ENCODE results near the gene PTPRN2.

DNA sequence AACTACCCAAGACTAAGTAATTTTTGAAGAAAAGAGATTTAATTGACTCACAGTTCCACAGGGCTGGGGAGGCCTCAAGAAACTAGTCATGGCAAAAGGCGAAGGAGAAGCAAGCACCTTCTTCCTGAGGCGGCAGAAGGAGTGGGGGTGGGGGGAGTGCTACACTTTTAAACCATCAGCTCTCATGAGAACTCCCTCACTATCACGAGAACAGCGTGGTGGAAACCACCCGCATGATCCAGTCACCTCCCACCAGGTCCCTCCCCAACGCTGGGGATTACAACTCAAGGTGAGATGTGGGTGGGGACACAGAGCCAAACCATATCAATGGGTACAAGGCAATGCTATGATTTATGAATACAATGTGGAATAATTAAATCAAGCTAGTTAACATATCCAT is 241.9 kb downstream of the PTPRN2 start:
- TF ChIP-seq CTCF (IDR thresholded peaks at IDR 0.05) (no peak), EP300 (IDR thresholded peaks at IDR 0.05) (no peak)
